GM10266 (cell line): ENCODE data around the gene SDF4.

ENCODE experiments used
- DNase-seq: peaks from one replicate; pipeline ENCODE4 v3.0.0; 2012; ENCODE audit errors: extremely low spot score
- TF ChIP-seq, protein P1 (sequence below): IDR thresholded peaks from 2 replicates; pipeline ENCODE4 v1.5.1; 2012; ENCODE audit warnings: mild to moderate bottlenecking, low read depth; ENCODE audit not compliant: control insufficient read depth, insufficient read depth; ENCODE audit errors: missing control alignments

Gene SDF4

DNA sequence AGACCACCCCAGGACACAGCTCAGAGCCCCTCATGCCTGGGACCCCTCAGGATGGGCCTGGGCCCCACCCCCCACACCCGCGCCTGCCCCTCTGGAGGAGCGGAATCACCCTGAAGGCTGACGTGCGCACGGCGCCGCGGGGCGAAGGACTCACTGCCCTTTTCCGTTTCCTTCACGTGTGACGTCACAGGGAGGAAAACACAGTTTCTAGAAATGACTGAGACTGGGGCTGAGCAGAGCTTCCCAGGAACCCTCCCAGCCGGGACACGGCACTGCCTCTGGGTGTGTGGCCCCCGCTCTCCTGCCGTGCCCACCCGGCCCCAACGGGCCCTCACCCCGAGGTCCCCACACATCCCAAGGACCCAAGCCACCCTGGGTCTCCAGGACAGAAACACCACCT lies 12.5 kb downstream of the SDF4 start:
- DNase-seq, result no peak
- TF ChIP-seq, protein P1, sequence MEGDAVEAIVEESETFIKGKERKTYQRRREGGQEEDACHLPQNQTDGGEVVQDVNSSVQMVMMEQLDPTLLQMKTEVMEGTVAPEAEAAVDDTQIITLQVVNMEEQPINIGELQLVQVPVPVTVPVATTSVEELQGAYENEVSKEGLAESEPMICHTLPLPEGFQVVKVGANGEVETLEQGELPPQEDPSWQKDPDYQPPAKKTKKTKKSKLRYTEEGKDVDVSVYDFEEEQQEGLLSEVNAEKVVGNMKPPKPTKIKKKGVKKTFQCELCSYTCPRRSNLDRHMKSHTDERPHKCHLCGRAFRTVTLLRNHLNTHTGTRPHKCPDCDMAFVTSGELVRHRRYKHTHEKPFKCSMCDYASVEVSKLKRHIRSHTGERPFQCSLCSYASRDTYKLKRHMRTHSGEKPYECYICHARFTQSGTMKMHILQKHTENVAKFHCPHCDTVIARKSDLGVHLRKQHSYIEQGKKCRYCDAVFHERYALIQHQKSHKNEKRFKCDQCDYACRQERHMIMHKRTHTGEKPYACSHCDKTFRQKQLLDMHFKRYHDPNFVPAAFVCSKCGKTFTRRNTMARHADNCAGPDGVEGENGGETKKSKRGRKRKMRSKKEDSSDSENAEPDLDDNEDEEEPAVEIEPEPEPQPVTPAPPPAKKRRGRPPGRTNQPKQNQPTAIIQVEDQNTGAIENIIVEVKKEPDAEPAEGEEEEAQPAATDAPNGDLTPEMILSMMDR, result no peak

DNA sequence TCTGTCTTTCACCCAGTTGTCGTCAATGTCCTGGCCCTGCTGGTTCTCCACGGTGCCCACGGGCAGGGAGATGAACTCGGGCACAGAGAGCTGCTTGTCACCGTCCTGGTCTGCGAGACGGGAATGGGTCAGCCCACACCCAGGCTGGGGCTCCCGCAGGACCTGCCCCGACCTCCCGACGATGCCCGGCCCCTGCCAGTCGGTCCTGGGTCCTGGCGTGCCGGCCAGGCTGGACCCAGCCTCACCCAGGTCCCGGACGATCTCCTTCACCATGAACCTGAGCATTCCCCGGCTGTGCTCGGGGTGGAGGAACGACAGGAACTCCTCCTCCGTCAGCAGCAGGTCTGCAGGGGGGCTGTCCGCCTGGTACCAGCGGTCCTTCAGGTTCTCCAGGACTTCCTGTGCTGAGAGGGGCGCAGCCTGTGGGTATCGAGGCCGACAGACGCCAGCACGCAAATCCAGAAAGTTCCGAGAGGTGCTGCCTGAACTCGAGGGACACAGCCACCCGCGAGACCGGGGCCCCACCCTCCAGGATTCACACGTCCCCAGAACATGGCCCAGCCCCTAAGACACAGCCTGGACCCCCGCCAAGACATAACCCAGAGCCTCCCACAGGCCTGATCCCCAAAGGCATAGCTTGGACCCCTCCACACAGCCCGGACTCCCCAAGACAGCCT lies 13.1 kb downstream of the SDF4 start:
- TF ChIP-seq, protein P1, result no peak
- no peak for DNase-seq

- no peak for DNase-seq
- TF ChIP-seq, protein P1, result no peak
These were observed 13.9 kb downstream of the SDF4 start for GRCh38 chr1:1217621-1218523.

DNA sequence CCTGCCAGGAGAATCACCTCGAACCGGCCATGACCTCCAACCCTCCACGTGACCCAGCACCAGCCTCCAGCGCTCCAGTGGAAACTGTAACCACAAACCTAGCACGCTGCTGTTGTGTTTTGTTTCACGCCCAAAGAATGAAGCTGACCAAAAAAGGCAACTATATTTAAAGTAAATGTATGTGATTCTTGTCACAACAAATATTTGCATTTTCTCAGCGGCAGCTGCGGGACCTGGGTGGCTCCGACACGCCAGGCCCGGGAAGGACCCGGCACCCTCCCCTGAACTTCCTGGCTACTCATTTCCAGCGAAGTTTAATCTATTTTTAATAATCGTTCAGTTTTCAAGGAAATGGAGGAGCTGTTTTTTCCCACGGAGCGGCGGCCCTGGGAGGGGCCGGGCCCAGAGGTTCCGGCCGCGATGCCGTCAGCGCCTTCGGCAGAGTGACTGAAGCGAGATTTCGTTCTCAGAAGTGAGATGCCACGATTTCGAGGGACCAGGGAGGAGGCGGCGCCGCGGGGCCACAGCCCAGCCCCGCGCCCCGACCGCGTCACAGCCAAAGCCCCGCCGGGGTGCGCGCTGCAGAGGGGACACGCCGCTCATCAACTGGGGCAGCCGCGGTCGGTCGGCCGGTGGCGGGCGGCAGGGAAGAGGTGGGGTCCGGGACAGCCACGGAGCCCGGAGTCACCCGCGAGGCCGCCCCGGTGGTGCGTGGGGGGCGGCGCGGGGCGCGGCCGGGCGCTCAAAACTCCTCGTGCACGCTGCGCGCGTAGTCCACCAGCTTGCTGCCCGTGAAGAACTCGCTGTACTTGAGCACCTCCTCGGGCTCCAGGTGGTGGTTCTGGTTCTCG lies 14.8 kb downstream of the SDF4 start:
- TF ChIP-seq, protein P1, result no peak
- no peak for DNase-seq

DNA sequence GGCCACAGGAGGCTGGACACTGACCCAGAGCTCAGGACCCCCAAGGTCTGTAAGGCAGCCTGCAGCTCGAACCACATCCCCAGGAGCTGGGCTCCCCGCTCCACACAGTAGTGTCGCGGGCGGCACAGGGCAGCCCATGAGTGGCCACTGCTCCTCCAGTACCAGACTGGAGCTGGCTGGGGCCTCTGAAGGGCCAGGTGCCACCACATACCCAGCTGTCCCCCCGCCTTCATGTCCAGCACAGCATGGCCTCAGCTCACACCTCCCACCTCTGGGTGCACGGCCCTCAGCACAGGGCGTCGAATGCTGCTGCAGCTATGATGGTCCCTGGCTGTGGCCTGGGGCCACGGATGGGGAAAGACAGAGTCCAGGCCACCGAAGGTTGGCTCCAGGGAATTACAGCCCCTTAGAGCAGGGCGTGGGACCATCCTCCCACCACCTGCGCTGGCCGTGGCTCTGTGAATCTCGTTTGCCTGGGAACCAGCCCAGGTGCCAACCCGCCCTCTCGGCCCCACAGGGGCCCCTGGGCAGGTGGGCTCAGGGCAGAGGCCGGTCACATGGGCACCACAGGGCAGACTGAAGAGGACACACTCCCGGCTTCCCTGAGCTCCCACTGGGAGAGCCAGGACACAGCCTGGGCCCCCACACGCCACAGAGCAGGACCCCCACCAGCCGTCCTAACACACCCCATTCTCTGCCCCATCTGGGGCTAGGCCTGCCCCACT lies 15.8 kb downstream of the SDF4 start:
- TF ChIP-seq, protein P1, result no peak
- DNase-seq, result no peak

GRCh38 chr1:1215080-1215676 lies 16.6 kb downstream of the SDF4 start:
- DNase-seq, result no peak
- TF ChIP-seq, protein P1, result no peak
